HG03025 (cell line): Measurements from ENCODE around the gene P2RX3.

Source experiments
- ATAC-seq: cut with Tn5 transposase; IDR thresholded peaks from one replicate; pipeline ENCODE4 v1.9.1; 2021; ENCODE audit warnings: mild to moderate bottlenecking, moderate library complexity; ENCODE audit not compliant: unreplicated experiment, low FRiP score

Gene P2RX3

GRCh38 chr11:57414612-57415212 is 76.6 kb downstream of the P2RX3 start:
- no peak for ATAC-seq

- ATAC-seq: no peak
These were observed 78.3 kb downstream of the P2RX3 start for GRCh38 chr11:57416436-57416835.

GRCh38 chr11:57417056-57417455 is 78.9 kb downstream of the P2RX3 start:
- no peak for ATAC-seq

DNA sequence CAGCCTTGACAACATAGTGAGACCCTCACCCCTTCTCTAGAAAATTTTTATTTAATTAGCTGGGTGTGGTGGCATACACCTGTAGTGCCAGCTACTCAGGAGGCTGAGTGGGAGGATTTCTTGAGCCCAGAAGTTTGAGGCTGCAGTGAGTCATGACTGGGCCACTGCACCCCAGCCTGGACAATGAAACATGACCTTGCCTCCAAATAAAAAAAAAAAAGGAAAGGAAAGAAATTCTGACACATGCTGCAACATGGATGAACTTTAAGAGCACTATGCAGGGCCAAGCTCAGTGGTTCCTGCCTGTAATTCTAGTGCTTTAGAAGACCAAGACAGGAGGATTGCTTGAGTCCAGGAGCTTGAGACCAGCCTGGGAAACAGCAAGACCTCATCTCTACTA is 80.0 kb downstream of the P2RX3 start:
- ATAC-seq: no peak

DNA sequence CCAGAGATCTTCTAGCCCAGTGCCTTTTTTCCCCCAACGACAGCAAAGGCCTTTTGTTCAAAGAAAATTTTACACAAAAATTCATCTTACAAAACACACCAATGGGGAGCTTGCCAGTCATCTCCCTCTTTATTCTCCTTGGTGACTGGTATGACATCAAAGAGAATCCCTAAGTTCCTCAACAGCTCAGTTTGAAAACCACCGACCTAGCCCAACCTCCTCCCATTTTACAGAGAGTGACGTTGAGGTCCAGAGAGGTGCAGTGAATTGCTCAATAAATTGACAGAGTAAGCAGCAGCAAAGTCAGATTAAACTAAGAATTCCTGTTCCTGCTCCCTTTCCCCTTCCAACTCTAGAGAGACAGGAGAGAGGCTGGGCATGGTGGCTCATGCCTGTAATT is 81.0 kb downstream of the P2RX3 start:
- no peak for ATAC-seq

GRCh38 chr11:57421066-57421465 is 82.9 kb downstream of the P2RX3 start:
- ATAC-seq: no peak

GRCh38 chr11:57421805-57422204 is 83.7 kb downstream of the P2RX3 start:
- ATAC-seq: no peak
